Muscle of leg (tissue), 11 donors: ENCODE results near the gene CAMTA1. TPM values are rescaled to one million over a fixed set of nuclear protein-coding genes. Genes with fewer than 3 reads are reported as not detected.

Experiments used
- DNase-seq: peaks from one replicate; pipeline ENCODE4 v3.0.0; 2013
- H3K27ac ChIP-seq: one replicate; pipeline ENCODE4 v1.5.1; 2013; ENCODE audit warnings: mild to moderate bottlenecking, low read length, control low read depth
- H3K27me3 ChIP-seq: one replicate; pipeline ENCODE4 v1.6.1; 2013; ENCODE audit warnings: low read length; ENCODE audit not compliant: control insufficient read depth, insufficient read depth
- H3K36me3 ChIP-seq: one replicate; pipeline ENCODE4 v1.6.1; 2013; ENCODE audit warnings: low read length; ENCODE audit not compliant: control insufficient read depth, insufficient read depth
- H3K4me1 ChIP-seq: one replicate; pipeline ENCODE4 v1.6.1; 2013; ENCODE audit warnings: low read length; ENCODE audit not compliant: control insufficient read depth, insufficient read depth
- H3K4me3 ChIP-seq: one replicate; pipeline ENCODE4 v1.5.1; 2013; ENCODE audit warnings: low read length, control low read depth
- H3K9me3 ChIP-seq: replicated peaks from 2 replicates; pipeline ENCODE4 v1.6.1; 2013; ENCODE audit warnings: low read depth, low read length; ENCODE audit not compliant: control insufficient read depth
- WGBS: methylation state at CpG from one replicate; pipeline ENCODE4 v1.1.5; 2013; ENCODE audit warnings: missing lambda C conversion rate; ENCODE audit not compliant: insufficient coverage; 5-methylcytosine and 5-hydroxymethylcytosine counted together
- polyA plus RNA-seq, 8 donors: library from polyadenylated mRNA; unstranded; fragments of 120-200 nt; gene quantifications; one replicate each; pipeline versions ENCODE4 v1.2.1 to v1.2.3, GENCODE V29; 2013; ENCODE audit warnings: inconsistent platforms in 1 of 8, low replicate concordance in 1 of 8; ENCODE audit not compliant: insufficient read length in 8 of 8, insufficient read depth in 1 of 8
- total RNA-seq: library from RNA; stranded (reverse); fragments of 120-200 nt; gene quantifications from one replicate; pipeline ENCODE4 v1.2.4, GENCODE V29; 2013

CAMTA1 gene
- total and polyA plus RNA-seq, 9 donors, result 36.4 to 56.4 (median 47.7) TPM

DNA sequence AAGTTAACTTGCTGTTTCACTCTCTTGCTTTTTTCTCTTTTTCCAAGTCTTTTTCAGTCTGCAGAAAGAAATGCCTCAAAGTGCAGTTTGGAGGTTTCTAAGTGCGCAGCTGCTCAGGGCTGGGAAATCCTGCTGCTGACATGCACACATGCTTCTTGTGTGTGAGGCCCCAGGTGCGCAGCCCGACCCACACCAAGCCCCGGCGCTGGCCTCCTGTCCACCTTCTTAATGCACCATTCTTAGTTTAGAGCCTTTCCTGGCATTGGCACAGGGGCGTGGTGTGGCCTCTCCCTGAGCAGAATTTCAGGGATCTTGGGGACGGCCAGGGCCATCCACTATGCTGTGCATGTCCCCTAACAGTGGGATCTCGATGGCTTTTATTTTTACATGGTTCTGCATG, 315.2 kb downstream of the CAMTA1 start:
- H3K36me3 ChIP-seq, result no peaks in the 10 kb centered on the region
- no peak overlapping the region for H3K27ac ChIP-seq
- peaks cover 16% of the 10 kb centered on the region for H3K4me1 ChIP-seq
- WGBS, result 43% methylated on average over 8 of the region's 8 CpGs
- H3K9me3 ChIP-seq, result no peaks in the 10 kb centered on the region
- no peak overlapping the region for H3K4me3 ChIP-seq
- no peak for DNase-seq
- peaks cover 23% of the 10 kb centered on the region for H3K27me3 ChIP-seq

DNA sequence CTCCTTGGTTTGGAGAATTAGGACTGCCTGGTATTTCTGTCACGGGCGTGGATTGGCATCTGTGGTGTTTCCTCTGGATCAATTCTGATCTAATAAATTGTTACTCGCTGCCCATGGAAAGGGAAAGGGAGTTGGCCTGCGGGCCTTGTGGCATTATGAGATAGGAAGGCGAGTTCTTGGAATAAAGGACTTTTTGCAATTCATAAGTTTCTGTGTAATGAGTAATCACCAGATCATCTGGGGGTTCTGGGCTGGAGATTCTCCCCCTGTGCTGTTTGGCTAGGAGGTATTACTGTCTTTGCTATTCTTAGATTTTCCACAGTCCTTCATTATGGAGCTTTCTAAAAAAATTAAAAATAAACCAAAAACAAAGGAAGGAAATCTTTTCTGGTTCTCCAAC, 315.9 kb downstream of the CAMTA1 start:
- Histone ChIP-seq H3K36me3 (no peaks in the 10 kb centered on the region), H3K4me1 (peaks cover 16% of the 10 kb centered on the region), H3K27me3 (peaks cover 18% of the 10 kb centered on the region), H3K4me3 (no peak overlapping the region), H3K9me3 (no peaks in the 10 kb centered on the region), H3K27ac (no peak overlapping the region)
- WGBS, result 94% methylated on average over 5 of the region's 5 CpGs
- DNase-seq, result no peak

- Histone ChIP-seq H3K4me1 (peaks cover 16% of the 10 kb centered on the region), H3K4me3 (no peak overlapping the region), H3K36me3 (no peaks in the 10 kb centered on the region), H3K27ac (no peak overlapping the region), H3K27me3 (peaks cover 13% of the 10 kb centered on the region), H3K9me3 (no peaks in the 10 kb centered on the region)
- no peak for DNase-seq
- WGBS, result 81% methylated on average over 7 of the region's 7 CpGs
Measured at GRCh38 chr1:7103361-7103782, 318.1 kb downstream of the CAMTA1 start.

DNA sequence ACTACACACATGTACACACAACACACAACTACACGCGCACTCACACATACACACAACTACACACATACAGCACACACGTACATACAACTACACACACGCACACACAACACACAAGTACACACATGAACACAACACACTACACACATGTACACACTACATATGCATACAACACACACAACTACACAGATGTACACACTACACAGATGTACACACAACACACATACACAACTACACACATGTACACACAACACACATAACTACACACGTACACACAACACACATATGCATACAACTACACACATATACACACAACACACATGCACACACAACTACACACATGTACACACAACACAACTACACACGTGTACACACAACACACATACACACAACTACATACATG, 318.6 kb downstream of the CAMTA1 start:
- Histone ChIP-seq H3K27ac (no peak overlapping the region), H3K9me3 (no peaks in the 10 kb centered on the region), H3K4me3 (no peak overlapping the region), H3K36me3 (no peaks in the 10 kb centered on the region), H3K27me3 (peaks cover 13% of the 10 kb centered on the region), H3K4me1 (peaks cover 11% of the 10 kb centered on the region)
- WGBS, result 81% methylated on average over 6 of the region's 6 CpGs
- no peak for DNase-seq

- 22% methylated on average over 2 of the region's 2 CpGs for WGBS
- Histone ChIP-seq H3K9me3 (no peaks in the 10 kb centered on the region), H3K27ac (no peak overlapping the region), H3K4me3 (no peak overlapping the region), H3K36me3 (no peaks in the 10 kb centered on the region), H3K4me1 (peaks cover 11% of the 10 kb centered on the region), H3K27me3 (peaks cover 13% of the 10 kb centered on the region)
- DNase-seq, result no peak
Measured at GRCh38 chr1:7104339-7104738, 319.1 kb downstream of the CAMTA1 start.

DNA sequence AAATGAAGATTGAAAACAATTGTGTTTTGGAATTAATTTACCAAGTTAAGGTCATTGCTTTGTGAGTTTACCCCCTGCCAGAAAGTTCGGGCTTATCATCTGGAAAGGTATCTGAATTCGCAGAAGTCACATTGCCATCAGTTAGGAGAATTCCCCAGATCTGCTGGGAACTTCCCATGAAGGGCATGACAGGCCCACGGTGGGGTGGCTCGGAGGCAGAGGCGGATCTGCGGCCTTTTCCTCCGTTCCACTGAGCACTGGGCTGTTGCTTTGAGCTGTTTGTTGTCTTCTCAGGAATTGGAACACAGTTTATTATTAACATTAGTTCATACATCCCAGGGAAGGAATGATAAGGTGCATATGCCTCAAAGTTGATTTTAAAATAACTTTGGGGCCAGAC, 320.0 kb downstream of the CAMTA1 start:
- no peaks in the 10 kb centered on the region for H3K36me3 ChIP-seq
- no peak overlapping the region for H3K27ac ChIP-seq
- H3K4me3 ChIP-seq, result no peak overlapping the region
- H3K4me1 ChIP-seq, result peaks cover 5% of the 10 kb centered on the region
- DNase-seq, result no peak
- WGBS, result 60% methylated on average over 3 of the region's 7 CpGs
- peaks cover 6% of the 10 kb centered on the region for H3K27me3 ChIP-seq
- no peaks in the 10 kb centered on the region for H3K9me3 ChIP-seq

DNA sequence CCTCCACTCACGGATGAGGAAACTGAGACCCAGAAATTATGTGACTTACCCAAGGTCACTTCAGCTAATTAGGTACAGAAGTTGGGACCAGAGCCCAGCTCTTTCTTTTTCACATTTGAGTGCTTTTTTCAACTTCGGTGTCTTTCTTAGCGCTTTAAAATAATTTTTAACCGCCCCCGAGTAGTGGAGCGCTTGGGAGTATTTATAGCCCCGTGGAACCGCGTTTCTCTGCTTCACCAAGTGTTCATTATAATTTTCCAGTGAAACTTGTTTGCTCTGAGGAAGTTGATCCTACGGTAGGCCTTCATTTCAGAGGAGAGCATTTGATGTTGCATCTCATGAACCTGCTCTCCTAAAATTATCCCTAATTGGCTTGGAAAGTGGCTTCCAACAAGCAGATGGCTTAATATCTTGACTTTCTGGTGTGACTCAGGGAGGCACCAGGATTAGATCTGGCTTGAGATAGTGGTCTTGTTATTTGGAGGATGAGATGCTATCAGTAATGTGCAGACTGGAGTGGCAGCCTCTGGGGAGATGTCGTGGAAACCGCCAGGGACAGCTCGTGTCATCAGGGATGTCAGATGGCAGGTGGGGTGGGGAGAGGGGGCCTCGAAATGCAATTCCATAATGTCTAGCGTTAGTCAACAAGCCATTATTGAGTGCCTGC, 321.3 kb downstream of the CAMTA1 start:
- H3K4me3 ChIP-seq, result no peak overlapping the region
- no peaks in the 10 kb centered on the region for H3K4me1 ChIP-seq
- DNase-seq, result no peak
- 82% methylated on average over 14 of the region's 15 CpGs for WGBS
- no peaks in the 10 kb centered on the region for H3K9me3 ChIP-seq
- H3K27ac ChIP-seq, result no peak overlapping the region
- H3K36me3 ChIP-seq, result no peaks in the 10 kb centered on the region
- H3K27me3 ChIP-seq, result peaks cover 3% of the 10 kb centered on the region

DNA sequence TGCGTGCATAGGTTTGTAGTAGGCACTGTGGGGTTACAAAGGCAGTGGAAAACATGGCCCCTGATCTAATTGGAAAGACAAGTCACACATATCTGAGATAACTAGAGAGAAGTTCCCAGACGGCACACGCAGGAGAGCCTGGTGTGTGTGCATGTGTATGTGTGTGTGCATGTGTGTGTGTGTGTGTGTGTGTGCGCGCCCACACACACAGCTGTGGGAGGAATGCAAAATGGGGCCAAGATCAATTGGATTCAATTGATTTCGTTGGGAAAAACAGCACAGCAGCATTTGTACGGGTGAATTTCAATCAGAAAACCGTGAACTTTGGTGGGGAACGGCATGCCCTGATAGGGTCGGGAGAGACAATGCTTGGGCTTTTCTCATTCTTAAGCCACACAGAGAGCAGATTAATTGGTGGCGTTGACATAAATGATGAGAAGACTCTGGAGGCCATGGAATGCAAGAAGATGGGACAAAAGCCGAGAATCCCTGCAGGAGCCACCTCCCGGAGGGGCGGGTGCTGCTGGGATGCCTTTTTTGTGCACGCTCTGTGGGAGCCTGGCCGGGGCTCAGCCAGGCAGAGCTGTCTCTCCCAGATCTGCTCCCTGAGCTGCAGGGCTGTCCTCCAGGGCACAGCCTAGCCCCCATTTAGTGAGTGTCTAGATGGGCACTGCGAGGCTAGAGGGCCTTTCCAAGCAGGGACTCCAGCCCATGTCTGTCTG, 322.0 kb downstream of the CAMTA1 start:
- WGBS, result 54% methylated on average over 13 of the region's 17 CpGs
- no peaks in the 10 kb centered on the region for H3K4me1 ChIP-seq

DNA sequence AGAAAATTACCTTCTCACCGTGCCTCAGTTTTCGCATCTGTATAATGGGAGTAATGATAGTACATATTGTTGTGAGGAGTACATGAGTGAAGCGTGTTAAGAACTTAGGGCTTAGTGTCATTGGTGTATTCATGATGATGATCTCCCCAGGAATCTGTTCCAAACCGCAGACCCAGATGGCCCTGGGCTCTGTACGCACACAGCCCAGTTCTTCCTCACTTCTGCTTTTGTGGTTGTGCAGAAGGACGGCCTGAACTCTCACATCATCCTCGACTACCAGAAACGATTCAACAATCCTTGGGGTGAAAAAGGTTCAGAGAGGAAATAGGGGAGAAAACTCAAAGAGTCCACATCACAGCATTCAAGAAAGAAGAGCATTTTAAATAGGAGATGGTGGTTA, 323.0 kb downstream of the CAMTA1 start:
- Histone ChIP-seq H3K9me3 (no peaks in the 10 kb centered on the region), H3K27ac (no peak overlapping the region), H3K27me3 (peaks cover 5% of the 10 kb centered on the region), H3K4me3 (no peak overlapping the region), H3K4me1 (no peaks in the 10 kb centered on the region), H3K36me3 (no peaks in the 10 kb centered on the region)
- DNase-seq, result no peak
- WGBS, result 100% methylated on average over 2 of the region's 8 CpGs

More for the DNA sequence above, 322.0 kb downstream of the CAMTA1 start:
- Histone ChIP-seq H3K27me3 (peaks cover 5% of the 10 kb centered on the region), H3K4me3 (no peak overlapping the region), H3K27ac (no peak overlapping the region), H3K9me3 (no peaks in the 10 kb centered on the region), H3K36me3 (no peaks in the 10 kb centered on the region)
- DNase-seq, result no peak

DNA sequence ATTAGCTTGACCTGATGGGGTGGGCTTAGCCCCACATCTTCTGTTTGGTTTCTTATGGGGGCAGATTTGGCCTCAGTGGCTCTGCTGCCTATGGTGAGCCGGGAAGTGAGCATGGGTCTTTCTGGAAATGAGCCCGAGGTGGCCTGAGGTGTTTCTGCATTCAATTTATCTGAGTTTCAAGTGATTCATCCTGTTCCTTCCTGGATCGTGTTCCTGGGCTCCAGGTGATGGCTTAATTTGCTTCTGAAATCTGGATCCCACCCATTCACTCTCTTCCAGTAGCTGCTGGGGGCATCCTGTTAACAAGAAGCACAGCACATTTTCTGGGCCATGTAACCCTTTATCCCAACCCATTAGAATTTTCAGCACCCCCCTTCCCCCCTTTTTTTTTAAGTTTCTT, 324.6 kb downstream of the CAMTA1 start:
- no peaks in the 10 kb centered on the region for H3K4me1 ChIP-seq
- WGBS, result 46% methylated on average over 3 of the region's 3 CpGs
- H3K27ac ChIP-seq, result no peak overlapping the region
- DNase-seq, result no peak
- H3K4me3 ChIP-seq, result no peak overlapping the region
- peaks cover 5% of the 10 kb centered on the region for H3K27me3 ChIP-seq
- no peaks in the 10 kb centered on the region for H3K36me3 ChIP-seq
- H3K9me3 ChIP-seq, result no peaks in the 10 kb centered on the region
